Head of caudate nucleus (tissue), 42 donors: ENCODE data around the gene UBAP1L.
"Not testable (repeated sequence)": the region's sequence is repeated elsewhere in the genome, so short reads cannot be mapped to it uniquely, and the experiment has no call there.

Experiments used
- DNase-seq, 42 donors: peaks; one replicate each; pipeline versions ENCODE4 v3.0.0 to v3.0.0-alpha.2; 2020 to 2021; ENCODE audit warnings: mixed read lengths in 7 of 42
- intact Hi-C: fragments of 100-400 bp; cut with DNase I; formaldehyde crosslinking; loops from one replicate; pipeline ENCODE4 v1.15.0; 2022

Gene UBAP1L

DNA sequence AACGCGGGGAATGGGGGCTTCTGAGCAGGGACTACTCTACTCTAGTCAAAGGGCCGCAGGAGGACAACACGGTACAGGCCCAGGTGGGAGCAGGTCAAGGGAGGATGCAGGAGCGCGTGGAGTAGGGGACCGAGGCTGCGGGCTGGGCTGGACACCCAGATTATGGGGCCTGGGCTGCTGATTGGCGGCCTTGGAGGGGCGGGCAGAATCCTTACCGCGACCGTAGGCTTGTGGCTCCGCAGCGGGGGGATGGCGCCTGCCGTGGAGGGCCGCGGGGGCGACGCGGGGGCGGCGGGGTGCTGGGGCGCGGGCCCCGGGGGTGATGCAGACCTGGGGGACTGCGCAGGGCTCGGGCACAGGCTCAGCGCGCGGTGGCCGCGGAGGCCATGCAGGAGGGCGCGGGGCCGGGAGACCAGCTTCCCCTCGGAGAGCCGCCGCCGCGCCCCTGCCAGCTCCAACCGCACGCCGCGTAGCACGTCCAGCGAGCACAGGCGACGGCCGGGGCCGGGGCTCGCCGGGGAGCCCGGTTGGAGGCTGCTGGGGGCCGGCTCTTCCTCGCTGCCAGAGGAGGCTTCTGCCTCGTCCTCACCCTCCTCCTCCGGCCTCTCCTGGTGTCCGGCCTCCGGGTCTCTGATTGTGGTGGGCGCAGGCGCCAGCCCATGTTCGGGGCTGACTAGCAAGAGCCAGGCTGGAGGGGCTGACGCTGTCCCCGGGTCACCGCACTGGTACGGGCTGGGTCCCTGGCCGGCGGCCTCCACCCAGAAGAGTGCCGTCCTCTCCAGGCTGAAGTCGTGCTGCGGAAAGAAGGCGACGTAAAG, 12.9 kb downstream of the UBAP1L start:
- no peak for DNase-seq
- intact Hi-C loops = loop anchor here (10.0 kb wide), 1 partner anchor 47 kb away; no protein-coding TSS in a partner anchor

- intact Hi-C loops = loop anchor here (10.0 kb wide), 1 partner anchor 47 kb away; no protein-coding TSS in a partner anchor
- peak; percentile 47 to 86 (median 72) for DNase-seq
These were observed 13.5 kb downstream of the UBAP1L start for GRCh38 chr15:65101411-65101890.

- intact Hi-C loops = loop anchor here (10.0 kb wide), 1 partner anchor 46 kb away; no protein-coding TSS in a partner anchor
- peak in 1 of 42 donors; percentile 10 for DNase-seq
These were observed 14.6 kb downstream of the UBAP1L start for GRCh38 chr15:65100442-65100841.

DNA sequence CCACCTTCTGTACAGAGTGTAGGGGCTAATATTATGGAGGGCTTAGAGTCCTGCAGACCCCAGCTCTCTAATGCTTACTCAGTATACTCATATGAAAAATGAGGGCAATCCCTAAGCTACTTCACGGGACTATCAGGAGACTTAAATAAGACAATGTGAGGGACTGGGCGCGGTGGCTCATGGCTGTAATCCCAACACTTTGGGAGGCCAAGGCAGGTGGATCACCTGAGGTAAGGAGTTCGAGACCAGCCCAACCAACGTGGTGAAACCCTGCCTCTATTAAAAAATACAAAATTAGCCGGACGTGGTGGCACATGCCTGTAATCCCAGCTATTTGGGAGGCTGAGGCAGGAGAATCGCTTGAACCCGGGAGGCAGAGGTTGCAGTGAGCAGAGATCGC, 15.2 kb downstream of the UBAP1L start:
- peak in 2 of 42 donors; percentile 2 to 7 for DNase-seq
- intact Hi-C loops = loop anchor here (10.0 kb wide), 1 partner anchor 45 kb away; no protein-coding TSS in a partner anchor

GRCh38 chr15:65099336-65099735, 15.7 kb downstream of the UBAP1L start:
- intact Hi-C loops = no loop called here
- peak in 2 of 42 donors; percentile 4 to 21 for DNase-seq

- DNase-seq = peak in 2 of 42 donors; percentile 8 to 40
- intact Hi-C loops = no loop called here
These were observed 17.2 kb downstream of the UBAP1L start for GRCh38 chr15:65097651-65098263.

DNA sequence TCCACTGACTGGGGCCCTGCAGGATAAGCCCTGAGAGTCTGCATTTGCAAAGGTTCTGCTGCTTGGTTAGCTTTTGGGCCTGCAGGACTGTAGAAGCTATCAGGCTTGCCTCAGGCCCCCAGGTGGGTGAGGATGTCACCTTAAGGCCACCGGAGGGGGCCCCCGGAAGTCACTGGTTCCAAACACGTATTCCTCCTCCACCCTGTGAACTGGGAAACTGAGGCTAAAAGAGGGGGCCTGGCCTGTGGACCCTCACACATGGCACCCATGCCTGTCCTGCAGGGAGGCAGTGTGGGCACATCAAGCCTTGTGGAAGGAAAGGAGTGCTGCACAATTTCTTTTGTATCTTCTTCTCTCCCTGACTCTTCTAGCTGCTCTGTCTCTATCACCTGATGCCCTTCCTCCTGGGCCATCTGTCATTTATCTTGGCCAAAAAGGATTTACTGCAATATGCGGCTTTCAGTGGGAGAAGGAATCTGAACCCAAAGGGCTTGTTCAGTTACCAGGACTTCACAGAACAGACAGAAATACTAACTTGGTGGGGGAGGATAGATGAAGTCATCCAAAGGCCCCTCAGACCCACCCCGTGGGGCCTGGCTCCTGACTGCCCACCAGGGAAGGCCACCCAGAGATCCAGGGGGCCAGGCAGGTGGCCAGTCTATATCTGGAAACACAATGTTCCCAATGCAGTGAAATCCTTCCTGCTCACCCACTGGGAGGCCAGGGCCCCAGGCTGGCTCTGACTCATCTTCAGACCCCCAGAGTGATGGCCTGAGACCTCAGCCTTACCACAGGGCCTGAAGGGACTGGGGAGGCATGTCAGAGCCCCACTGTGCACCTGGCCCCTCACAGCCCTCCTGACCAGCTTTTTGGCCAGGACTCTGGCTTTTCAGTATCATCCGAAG, 18.3 kb downstream of the UBAP1L start:
- DNase-seq = peak in 3 of 42 donors; percentile 5 to 15 (median 13)
- intact Hi-C loops = no loop called here

DNA sequence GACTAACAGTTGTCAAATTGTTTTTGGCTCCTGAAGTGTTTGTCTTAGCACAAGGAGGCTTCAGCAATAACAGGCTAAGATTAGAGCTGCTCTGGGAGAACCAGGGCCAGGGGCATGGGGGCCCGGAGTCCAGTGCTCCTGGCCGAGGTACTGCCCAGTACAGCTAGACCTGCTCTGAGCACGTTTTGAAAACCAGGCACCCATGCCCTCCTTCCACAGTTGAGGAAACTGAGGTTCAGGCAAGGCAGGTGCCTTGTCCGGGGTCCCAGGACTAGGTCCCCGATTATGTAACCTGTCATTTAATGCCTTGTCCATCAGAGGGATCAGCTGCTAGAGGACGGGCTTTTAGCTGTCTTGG, 19.3 kb downstream of the UBAP1L start:
- DNase-seq = peak in 1 of 42 donors; percentile 25
- intact Hi-C loops = no loop called here

- DNase-seq = peak in 3 of 42 donors; percentile 4 to 23 (median 16)
- intact Hi-C loops = no loop called here
These were observed 19.8 kb downstream of the UBAP1L start for GRCh38 chr15:65095011-65095746.

- intact Hi-C loops = no loop called here
- DNase-seq = peak in 3 of 42 donors; percentile 0 to 30 (median 26)
These were observed 20.6 kb downstream of the UBAP1L start for GRCh38 chr15:65094294-65094995.

DNA sequence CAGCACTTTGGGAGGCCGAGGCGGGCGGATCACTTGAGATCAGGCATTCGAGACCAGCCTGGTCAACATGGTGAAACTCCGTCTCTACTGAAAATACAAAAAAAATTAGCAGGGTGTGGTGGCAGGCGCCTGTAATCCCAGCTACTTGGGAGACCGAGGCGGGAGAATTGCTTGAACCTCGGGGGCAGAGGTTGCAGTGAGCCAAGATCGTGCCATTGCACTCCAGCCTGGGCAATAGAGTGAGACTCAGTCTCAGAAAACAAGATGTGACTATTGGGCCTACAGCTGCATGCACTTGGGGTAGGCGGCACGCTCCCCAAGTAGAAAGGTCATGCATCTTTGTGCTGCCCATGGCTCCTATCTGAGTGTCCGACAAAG, 21.2 kb downstream of the UBAP1L start:
- intact Hi-C loops = not testable (repeated sequence)
- peak in 1 of 42 donors; percentile 23 for DNase-seq

- intact Hi-C loops = no loop called here
- DNase-seq = peak in 3 of 42 donors; percentile 29 to 33 (median 31)
These were observed 21.8 kb downstream of the UBAP1L start for GRCh38 chr15:65092911-65093792.

DNA sequence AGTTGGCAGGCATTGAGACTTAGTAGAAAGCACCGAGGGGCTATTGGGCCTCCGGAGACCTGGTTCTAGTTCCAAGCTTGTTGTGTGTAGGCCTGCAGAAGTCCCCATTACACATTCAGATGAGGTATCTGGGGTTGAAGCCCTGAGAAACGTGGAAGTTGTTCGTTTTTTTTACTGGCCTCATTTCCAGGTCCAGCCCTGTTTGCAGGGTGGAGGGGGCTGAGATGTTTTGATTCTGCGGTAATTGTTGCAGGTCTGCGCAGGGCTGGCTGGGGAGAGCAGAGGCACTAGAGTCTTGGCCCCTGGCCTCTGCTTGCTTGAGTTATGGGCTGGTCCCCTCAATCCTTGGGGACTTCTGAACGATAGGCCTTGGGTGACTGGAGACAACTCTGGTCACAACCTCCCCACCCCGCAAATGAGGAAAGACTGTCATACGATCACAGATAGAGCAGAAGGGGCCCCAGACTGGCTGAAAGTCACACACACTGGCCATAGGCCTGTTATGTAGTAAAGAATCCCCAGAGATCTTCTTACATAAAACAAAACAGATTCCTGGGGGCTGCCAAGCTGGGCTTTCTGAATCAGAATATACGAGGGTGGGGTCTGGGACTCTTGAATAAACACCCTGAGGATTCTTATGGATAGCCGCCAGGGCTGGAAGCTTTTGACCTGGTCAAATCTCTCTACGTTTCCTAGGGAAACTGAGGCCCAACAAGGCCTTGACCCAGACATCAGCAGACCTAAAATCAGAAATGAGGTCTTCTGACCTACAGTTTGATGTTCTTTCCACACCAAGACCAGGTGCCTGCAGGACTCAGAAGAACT, 22.8 kb downstream of the UBAP1L start:
- peak in 1 of 42 donors; percentile 10 for DNase-seq
- intact Hi-C loops = no loop called here

GRCh38 chr15:65089206-65089824, 25.7 kb downstream of the UBAP1L start:
- intact Hi-C loops = no loop called here

GRCh38 chr15:65088643-65089021, 26.4 kb downstream of the UBAP1L start:
- intact Hi-C loops = no loop called here
- DNase-seq = no peak

More at GRCh38 chr15:65089206-65089824, 25.7 kb downstream of the UBAP1L start:
- no peak for DNase-seq
